ENCODE measurements around the gene TAP1.
"Not testable (repeated sequence)": the region's sequence is repeated elsewhere in the genome, so short reads cannot be mapped to it uniquely, and the experiment has no call there.

The TAP1 gene

DNA sequence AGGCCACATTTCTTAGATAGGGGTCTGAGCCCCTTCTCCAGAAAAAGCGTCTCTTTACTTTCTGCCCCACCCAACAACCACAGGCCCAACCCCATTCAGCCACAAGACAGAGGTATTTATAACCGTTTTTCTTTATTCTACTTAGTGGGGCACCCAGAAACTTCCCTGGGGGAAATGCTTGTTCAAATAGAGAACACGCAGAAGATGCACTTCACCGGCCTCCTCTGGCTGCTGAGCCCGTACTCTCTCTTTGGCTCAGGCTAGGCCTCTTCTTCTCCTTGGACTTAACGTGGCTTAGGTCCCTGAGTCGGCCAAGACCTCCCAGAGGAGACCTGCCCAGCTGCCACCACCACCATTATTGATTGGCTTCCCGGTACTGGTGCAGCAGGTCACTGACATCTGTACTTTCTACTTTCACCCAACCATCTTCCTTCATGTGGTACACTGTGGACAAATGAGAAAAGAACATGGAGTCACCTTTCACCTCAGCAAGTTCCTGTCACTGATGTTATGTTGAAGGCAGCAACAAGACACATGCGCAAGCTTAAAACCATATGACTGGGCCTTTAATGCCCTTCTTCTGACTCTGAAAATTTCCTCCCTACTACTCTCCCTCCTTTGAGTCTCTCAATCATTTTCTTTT is 12.8 kb downstream of the TAP1 start:
- no peak for DNase-seq (ENCODE audit: low read depth)

DNA sequence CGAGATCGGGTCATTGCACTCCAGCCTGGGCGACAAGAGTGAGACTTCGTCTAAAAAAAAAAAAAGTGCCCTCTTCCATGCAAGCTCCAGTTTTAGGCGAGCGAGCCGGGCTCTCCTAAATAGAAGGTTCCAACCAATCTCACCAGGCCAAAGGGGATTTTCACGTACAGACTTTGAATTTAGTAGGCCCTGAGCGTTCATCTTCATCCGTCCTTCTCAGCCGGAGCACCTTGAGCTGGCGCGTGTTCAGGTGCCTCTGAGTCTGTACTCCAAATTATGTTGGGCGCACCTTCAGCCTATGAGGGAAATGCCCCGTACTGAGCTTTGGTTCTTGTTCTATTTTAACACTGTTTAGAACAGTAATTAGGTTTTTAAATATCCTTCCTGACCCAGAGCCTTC is 14.1 kb downstream of the TAP1 start:
- DNase-seq (ENCODE audit: low read depth) = no peak

DNA sequence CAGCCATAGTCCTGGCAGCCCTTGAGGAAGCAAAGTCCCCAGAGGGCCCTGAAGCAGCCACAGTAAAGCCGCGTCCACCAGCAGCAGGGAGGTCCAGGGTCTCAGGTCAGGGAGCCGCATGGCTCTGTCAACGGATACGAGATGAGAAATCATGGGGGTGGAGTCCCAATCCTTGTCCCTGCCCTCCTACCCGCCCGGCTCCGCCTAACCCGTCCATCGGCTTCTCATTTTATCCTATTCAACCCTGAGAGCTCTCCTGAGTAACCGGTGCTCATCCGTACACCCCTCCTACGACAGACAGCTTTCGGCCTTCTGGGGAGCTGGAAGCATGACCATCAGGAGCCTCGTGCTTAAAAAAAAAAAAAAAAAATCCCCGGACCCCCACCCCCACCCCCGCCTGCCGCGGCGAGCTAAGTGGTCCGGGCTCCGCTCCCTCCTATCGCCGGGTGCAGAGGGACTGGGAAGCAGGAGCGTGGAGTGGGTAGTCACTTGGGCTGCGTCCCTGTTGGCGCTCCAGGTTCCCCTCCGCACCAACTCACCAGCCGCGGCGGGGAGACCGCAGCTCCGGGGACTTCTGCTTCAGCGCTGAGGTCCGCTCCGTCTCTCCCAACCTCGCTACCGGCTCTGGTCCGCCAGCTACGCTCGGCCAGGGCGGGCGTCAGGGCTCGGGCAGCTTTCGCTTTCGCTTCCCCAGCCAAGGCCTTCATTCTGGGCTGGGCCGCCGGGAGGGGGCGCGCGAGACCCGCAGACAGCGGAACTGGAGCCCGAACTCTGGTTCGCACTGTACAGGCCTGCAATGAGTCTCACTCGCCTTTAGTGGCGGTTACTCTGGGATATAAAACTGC is 15.2 kb downstream of the TAP1 start, which contains the start of gene TAP2:
TSS of gene TAP2 (minus strand) at position 626 of the 845 bp plus-strand sequence. CDS start at position 120, 506 bp downstream.
- DNase-seq (ENCODE audit: low read depth) = peak; percentile 92

DNA sequence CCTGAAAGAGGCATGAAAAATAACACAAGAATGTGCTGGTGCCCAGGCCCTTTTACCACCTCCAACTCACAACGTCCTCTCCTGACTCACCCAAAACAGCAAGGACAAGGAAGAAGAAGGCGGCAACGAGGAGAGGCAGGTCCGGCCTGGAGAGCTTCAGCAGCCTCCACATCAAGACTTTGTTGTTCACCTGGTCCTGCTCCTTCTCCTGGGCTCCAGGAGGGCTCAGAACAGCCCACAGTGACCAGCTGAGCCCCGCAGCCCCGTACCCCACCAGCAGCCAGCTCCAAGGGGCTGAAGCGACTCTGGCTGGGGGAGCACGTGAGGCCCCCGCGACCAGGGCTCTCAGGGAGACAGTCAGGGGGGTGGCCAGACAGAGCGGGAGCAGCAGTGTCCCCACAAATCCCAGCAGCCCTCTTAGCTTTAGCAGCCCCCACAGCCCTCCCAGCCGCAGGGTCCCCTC is 15.8 kb downstream of the TAP1 start:
- peak; percentile 7 for DNase-seq (ENCODE audit: low read depth)

DNA sequence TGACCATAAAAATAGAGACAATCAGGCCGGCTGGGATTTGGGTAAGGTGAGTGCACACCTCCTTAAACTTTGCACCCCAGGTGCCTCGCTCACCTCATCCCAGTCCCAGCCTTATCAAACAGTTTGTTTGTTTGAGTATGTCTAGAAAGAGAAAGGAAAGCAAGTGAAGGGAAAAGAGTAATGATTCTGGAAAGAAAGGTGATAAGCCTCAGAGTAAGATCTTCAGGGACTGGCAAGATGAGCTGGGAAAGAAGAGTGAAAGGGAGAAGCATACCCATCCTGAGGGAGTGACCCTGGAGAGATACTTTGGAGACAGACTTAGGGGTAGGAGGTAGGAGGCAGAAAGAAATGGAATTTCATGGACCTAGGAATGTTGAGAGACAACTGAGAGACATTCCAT is 16.6 kb downstream of the TAP1 start:
- no peak for DNase-seq (ENCODE audit: low read depth)

DNA sequence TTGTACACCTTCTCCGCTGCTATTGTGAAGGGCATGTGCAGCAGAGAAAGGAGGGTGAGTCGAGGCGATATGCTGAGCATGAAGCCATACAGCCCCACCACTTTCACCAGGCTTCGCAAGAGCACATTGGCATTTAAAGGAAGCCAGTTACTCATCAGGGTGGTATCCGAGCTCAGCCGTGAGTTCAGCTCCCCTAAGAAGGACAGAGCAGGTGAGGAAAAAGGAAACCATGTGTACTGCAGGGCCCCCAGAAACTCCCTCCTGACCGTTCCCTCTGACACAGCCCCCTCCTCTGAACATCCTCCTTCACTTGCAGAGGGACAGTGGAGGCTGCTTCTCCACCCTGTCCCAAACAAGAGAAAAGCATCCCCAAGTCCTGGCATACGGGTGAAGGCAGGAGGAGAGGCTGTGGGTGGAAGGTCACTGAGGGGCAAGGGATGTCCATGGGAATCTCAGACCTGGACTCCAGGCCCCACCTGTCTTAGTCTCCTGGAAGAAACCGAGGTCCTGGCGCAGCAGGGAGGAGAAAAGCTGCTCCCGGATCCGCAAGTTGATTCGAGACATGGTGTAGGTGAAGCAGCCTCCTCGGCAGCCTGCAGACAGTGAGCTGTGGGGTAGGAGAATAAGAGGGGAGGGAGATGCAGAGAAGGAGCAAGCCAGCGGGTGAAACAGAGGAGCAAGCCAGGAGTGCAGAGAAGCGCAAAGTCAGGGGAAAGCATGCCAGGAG is 18.2 kb downstream of the TAP1 start:
- no peak for DNase-seq (ENCODE audit: low read depth)

DNA sequence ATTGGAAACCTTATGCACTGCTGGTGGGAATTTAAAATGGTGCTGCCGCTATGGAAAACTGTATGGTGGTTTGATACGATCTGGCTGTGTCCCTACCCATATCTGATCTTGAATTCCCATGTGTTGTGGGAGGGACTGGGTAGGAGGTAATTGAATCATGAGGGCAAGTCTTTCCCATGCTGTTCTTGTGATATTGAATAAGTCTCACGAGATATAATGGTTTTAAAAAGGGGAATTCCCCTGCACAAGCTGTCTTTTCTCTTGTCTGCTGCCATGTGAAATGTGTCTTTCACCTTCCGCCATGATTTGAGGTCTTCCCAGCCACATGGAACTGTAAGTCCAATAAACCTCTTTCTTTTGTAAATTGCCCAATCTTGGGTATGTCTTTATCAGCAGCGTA is 19.8 kb downstream of the TAP1 start:
- no peak for DNase-seq (ENCODE audit: low read depth)

DNA sequence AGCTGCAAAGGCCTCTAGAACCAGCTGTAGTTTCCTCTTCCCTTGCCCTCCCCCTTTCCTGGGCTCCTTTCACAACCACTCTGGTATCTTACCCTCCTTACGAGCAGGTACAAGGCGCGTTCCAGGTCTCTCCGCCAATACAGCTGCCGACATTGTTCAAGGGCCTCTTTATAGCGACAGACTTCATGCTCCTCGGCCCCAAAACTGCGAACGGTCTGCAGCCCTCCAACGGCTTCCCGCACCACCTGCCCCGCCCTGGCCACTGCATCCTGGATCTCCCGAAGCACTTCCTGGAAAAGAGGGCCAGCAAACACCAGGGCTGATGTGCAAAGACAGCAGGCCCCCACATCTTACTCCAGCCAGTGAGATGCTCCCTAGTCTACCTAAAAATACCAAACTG is 21.0 kb downstream of the TAP1 start:
- no peak for DNase-seq (ENCODE audit: low read depth)

DNA sequence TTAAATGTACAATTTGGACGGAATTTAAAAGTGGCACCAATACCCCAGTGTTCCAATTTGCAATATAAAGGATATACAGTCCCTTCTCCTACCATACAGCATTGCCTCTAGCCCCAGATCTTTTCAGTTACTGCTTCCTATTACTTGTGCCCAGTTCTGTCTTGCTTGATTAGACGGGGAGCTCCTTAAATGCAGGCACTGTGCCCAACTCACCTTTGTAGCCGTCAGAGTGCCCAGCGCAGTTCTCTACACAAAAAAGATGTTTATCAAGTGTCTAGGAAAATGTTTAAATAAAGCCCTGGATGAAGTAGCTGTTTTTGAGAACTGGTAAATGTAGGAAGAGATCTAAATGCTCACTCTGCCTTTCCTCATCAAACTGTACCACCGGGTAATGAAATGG is 22.6 kb downstream of the TAP1 start:
- no peak for DNase-seq (ENCODE audit: low read depth)

DNA sequence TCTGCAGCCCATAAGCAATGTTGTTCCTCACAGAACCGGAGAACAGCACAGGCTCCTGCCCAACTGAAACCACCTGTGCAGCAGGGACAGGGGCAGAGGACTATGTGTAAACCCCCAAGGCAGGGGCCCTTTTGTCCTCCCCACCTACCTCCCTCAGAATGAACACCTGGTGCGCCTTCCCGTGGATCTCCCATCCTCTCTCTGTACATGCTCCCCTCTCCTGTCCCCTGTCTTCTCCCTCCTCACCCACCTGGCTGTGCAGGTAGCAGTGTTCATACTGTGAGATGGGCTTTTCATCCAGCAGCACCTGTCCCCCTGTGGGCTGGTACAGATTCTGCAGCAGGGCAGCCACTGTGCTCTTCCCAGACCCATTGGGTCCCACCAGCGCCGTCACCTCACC is 23.5 kb downstream of the TAP1 start:
- no peak for DNase-seq (ENCODE audit: low read depth)

DNA sequence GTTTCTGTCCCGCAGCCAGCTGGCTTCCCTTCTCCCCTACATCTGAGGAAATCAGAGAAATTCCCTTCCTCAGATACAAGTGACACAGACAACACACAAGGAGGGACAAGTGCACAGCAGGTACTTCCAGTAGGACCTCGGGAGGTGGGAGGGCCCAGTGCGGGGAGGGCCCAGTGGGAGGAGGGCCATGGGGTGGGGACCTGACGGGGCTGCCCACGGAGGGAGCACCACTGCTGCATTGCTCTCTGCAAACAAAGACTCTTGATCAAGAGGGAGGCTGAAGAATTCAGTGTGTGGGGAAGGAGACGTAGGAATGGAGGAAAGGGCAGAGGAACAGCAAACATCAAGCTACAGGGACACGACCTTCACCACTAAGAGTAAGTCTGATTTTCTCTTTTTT is 24.0 kb downstream of the TAP1 start:
- no peak for DNase-seq (ENCODE audit: low read depth)

DNA sequence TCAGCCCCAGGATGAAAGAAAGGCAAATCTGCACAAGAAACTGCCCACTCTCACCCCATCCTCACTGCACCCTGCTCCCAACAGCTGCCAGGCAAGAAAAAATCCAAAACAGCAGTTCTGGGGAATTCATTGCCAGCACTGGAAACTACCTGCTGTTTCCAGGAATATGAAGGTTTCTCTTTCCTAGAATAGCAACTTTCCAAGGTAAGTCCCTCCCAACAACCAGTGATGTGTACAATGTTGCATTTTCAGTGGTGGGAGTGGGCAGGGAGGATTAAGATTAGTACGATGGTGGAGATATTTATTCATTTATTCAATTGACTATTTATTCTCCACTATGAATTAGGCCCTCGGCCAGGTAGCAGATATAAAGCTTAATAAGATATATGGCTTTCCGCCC is 26.5 kb downstream of the TAP1 start:
- no peak for DNase-seq (ENCODE audit: low read depth)

DNA sequence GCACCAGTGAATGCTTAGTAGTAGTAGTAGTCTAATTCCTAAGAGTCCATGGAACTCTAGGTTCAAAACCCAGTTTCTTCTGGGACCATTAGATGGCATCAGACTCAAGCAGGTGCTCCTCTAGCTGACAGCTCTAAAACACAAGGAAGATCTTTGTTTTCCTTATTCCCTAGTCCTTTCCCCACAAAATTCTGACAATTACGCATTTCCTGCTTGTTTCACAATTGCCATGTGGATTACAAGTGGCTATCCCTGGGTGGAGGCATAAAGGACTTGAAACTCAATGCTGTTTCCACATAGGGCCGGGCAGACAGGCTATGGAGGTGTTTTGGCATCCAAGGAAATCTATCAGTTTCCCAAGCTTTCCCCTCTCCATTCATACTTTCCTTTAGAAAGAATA is 27.5 kb downstream of the TAP1 start:
- DNase-seq (ENCODE audit: low read depth) = peak; percentile 72

DNA sequence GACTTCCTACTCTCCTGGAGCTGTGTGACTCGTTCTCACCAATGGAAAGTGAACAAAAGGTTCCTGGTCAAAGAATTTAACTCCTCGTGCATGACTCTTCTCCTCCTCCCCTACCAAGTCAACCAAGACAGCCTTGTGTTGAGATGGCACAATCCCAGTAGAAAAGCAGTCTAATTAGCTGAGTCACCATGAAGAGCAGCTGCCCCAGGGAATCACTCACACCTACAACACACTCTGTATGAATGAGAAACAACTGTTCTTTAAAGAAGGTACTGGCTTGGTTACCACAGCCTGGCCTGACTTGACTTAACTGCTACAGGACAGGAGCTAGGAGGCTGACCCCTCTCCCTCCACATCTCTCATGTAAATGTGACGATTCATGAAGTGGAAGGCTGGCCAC is 33.8 kb downstream of the TAP1 start:
- peak; percentile 85 for DNase-seq (ENCODE audit: low read depth)

DNA sequence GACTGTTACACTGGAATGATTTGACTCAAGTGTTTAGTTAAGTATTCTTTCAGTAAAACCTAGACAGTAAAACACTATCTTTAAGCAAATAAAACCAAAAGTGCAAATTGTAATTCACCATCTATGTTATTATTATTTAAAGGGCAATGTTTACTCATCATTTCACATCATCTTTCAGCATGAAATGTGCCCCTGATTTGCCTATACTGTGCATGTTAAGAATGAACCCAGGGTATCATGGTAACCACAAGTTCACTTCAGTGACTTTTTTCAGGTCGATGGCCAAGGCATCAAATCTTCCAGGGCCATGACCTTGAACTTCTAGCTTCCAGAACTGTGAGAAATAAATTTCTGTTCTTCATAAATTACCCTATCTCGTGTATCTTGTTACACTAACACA is 34.6 kb downstream of the TAP1 start:
- no peak for DNase-seq (ENCODE audit: low read depth)

DNA sequence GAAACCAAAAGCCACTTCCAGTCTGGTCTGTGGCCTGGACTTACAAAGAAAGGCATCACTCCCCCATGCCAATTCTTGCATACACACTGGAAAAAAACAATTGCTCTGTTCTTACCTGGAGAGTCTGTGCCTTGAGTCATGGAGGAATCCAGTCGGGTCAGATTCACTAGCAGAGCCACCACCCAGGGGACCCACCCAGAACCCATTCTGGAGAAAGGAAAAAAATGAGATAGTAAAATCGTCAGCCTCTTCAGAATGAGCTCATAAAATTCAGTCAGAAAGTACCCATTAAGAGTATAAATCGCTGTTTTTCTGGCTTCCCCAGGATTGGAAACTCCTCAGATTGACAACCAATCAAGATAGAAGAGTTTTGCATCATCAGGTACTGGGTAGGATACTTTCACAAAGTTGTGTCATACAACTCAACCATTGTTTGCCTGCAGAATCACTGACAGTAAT is 36.7 kb downstream of the TAP1 start, which contains the start of gene HLA-DOB:
TSS of gene HLA-DOB (minus strand) at position 257 of the 459 bp plus-strand sequence. CDS start at position 206, 51 bp downstream.
- DNase-seq (ENCODE audit: low read depth) = peak; percentile 24

DNA sequence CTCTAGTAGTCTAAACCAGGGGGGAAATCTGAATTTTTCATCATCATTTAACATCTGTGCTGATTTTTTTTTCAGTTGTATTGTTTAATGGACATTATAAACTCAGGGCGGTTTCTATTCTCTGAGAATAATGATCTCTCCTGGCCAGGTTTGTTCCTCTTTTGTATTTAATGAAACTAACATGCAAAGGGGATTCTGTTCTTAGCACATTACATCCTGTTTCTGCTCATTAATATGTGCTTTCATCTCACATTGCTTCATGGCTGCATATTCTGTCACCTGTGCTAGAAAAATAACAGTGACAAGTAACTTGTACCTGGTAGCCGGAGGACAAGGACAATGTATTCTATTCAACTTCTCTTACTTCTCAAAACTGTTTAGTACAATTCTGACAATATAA is 37.5 kb downstream of the TAP1 start:
- no peak for DNase-seq (ENCODE audit: low read depth)

DNA sequence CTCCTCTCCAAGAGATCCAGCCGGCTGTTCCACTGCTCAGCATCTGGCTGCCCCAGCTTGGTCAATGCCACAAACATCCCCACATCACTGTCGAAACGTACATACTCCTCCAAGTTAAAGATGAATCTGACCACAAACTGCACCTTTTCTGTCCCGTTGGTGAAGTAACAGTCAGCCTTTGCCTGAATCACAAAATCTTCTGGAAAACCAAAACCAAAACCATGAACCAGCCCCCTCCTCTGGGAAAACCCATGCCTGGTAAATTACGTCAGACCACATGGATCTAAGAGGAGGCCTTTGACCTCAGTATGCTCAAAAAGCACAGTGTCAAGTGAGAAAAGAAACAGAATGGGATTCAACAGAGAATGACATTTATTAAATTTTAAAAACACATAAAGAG is 38.4 kb downstream of the TAP1 start:
- peak; percentile 12 for DNase-seq (ENCODE audit: low read depth)

DNA sequence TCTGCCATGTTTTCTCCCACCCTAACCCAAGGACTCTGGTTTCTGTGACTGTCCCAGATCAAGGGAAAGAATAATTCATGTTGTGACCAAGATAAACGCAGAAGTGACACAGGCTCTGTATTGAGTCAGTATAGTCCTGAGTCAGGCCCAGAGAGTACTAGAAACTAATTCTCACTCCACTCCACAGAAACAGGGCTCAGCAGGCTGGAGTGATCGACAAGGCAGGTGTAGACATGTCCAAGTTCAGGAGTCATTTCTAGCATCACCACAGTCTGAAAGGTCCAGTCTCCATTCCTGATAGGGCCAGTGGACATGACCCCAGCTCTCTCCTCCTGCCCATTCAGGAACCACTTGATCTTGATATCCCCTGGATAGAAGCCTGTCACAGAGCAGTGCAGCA is 39.4 kb downstream of the TAP1 start:
- no peak for DNase-seq (ENCODE audit: low read depth)

DNA sequence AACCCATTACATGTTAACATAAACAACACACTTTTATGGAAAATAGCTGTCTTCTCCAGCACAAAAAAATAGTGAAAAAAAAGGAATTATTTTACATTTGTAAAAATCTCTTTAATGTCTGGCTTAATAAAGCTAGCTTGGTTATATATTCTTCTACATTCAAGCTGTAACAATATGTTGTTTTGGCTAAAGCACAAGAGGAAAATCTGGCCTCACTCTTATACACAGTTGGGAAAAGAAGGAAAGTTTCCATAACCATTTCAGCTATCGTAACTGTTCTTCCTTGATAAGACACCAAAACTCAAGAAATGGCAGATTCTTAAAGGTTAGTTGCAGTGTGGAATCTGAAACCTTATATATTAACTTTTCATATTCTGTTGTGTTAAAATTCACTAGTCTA is 44.3 kb downstream of the TAP1 start:
- no peak for DNase-seq (ENCODE audit: low read depth)

DNA sequence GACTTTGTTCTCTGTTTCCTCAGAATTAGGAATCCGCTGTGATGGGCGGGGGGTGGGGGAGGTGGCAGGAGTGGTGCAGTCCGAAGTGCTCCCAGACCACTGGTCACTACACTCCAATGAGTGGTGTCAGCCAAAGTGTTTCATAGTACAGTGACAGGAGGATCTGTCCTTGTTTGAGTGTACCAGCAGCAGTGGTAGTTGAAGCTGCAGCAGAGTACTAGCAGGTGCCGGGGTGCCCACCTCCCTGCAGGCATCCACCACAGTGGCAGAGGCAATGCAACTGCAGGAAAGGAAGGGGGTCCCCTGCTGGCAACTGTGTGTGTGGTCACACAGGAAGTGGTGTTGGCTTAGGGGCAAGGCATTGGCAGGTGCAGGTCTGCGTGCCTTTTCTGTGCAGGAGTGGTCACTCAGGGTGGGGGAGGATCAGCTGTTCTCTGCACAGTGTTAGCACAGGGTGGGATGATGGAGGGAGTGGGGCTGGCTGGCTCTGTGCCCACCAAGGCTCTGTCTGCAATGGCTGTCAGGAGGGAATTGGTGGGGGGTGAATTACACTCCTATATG is 46.4 kb downstream of the TAP1 start:
- no peak for DNase-seq (ENCODE audit: low read depth)

DNA sequence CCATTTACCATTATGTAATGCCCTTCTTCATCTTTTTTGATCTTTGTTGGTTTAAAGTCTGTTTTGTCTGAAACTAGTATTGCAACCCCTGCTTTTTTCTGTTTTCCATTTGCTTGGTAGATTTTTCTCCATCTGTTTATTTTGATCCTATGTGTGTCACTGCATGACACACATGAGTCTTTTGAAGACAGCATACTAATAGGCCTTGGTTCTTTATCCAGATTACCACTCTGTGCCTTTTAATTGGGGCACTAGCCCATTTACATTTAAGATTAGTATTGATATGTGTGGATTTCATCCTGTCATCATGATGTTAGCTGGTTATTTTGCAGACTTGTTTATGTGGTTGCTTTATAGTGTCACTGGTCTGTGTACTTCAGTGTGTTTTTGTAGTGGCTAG is 48.1 kb downstream of the TAP1 start:
- DNase-seq (ENCODE audit: low read depth) = not testable (repeated sequence)

Data from EH (cell line).